GM12892 (cell line): ENCODE data around the gene CALU.

Experiments
- DNase-seq: peaks from one replicate; pipeline ENCODE4 v3.0.0; 2011; ENCODE audit not compliant: insufficient read length
- FAIRE-seq: peaks from 2 replicates; lab custom pipeline; 2011; peaks lifted over from hg19 to GRCh38; lab: Jason Lieb, UNC
- POLR2A ChIP-seq: IDR thresholded peaks from 2 replicates; pipeline ENCODE4 v1.6.1; 2011; ENCODE audit warnings: low read depth, low read length, control low read depth
- POLR2AphosphoS5 ChIP-seq: IDR thresholded peaks from 2 replicates; pipeline ENCODE4 v1.6.1; 2011; ENCODE audit warnings: low read depth, low read length, control low read depth
- TAF1 ChIP-seq: IDR thresholded peaks from 2 replicates; pipeline ENCODE4 v1.6.1; 2011; ENCODE audit warnings: low read depth, mild to moderate bottlenecking, control low read depth, low read length, borderline replicate concordance

The CALU gene

DNA sequence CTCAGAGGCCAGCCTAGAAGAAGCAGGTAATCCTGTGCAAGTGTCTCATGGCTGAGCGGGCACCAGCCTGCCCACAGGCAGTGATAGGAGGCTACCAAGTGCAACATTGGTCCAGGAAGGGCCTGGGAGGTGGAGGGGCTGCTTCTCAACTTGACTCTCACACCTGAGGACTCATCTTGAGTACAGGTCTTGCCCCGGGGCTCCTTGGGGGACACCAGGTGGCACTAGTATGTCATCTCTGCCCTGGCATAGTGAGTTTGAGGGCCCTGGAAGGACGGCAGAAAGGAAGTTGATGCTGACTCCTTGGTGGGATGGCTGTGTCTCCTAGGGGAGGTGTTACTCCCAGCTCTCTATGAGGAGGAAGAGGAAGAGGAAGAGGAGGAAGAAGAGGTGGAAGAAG lies 54.9 kb downstream of the CALU start:
- TF ChIP-seq POLR2A = no peak
- no peak for TF ChIP-seq POLR2AphosphoS5
- no peak for TF ChIP-seq TAF1
- no peak for DNase-seq
- FAIRE-seq = no peak

DNA sequence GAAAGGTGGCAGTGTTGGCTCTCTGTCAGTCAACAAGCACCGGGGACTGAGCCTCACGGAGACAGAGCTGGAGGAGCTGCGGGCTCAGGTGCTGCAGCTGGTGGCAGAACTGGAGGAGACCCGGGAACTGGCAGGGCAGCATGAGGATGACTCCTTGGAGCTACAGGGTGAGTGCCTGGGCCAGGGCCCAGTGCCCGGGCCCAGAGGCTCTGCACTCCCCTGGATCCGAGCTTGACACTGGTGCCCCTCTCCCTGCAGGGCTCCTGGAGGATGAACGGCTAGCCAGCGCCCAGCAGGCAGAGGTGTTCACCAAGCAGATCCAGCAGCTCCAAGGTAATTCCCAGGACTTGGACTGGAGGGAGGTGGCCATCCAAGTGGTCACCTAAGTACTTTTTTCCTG lies 55.3 kb downstream of the CALU start:
- no peak for TF ChIP-seq POLR2A
- TF ChIP-seq TAF1 = no peak
- TF ChIP-seq POLR2AphosphoS5 = no peak
- no peak for FAIRE-seq
- DNase-seq = no peak

DNA sequence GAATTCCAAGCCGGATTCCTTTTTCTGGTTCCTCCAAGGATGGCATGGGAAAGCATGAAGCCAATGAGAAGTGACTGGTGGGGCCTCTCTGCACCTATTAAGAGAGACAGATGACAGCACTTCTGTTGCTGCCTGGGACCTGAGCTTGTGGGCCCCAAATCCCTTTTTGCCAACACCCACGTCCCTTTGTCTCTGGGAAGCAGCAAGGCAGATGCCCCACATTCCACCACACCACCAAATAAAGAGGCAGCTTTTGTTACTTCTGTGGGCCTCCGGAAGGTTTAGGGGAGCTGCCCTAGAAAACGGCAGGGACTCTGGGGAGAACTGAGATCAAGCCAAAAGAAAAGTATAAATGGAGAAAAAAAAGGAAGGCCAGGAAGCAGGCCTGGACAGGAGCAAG lies 56.0 kb downstream of the CALU start:
- no peak for TF ChIP-seq POLR2AphosphoS5
- no peak for TF ChIP-seq POLR2A
- no peak for TF ChIP-seq TAF1
- DNase-seq = no peak
- FAIRE-seq = no peak

DNA sequence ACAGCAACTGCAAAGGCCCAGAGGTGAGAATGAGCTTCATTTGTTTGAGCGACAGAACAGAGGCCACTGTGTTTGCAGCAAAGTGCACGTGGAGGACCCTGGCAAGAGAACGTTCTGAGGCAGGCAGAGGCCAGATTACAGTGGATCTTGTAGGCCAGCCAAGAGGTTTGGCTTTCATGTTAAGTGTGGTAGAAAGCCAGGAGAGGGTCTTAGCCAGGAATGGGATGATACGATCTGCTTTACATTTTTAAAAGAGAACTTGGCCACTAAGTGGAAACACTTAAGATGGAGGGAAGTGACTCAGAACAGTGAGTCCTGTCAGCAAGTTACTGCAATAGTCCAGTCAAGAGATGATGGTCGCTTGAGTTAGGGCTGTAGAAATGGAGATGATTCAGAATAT lies 57.2 kb downstream of the CALU start:
- TF ChIP-seq TAF1 = no peak
- no peak for TF ChIP-seq POLR2A
- no peak for TF ChIP-seq POLR2AphosphoS5
- DNase-seq = no peak
- FAIRE-seq = no peak

DNA sequence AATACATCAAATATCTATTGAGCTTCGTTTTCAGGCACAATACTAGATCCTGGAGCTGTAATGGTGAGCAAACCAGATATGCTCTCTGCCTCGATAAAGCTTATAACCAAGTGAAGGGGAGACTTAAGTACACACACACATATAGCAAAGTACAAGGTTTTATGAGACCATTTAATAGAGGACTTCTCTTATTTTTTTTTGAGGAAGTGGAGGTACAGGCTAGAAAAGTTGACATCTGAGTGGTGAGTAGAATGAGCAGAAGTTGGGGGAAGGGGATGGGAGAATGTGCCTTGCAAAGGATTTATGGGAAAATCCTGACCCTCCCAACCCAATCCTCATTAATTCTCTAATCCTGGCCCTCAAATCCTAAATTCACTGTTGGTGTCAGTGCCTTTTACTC lies 60.3 kb downstream of the CALU start:
- DNase-seq (no peak), FAIRE-seq (no peak)
- TF ChIP-seq POLR2AphosphoS5 (no peak), TAF1 (no peak), POLR2A (no peak)

DNA sequence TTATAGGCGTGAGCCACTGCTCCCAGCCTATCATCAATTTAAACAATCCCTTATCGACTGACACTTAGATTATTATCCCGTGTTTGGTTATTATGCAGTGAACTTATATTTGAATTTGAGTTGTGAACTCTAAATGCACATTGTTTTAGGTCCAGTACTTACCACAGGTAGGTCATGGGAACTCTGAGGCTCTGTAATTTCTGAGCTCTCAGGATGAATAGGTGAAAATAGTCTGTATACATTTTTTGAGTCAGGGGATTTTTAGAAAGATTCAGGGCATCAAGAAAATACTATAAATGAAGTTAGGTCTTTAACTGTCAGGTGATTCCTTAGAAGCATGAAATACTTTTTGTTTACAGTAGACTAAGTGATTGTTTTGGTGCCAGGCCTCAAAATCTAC lies 61.4 kb downstream of the CALU start:
- DNase-seq = no peak
- no peak for FAIRE-seq
- TF ChIP-seq POLR2AphosphoS5 (no peak), TAF1 (no peak), POLR2A (no peak)

DNA sequence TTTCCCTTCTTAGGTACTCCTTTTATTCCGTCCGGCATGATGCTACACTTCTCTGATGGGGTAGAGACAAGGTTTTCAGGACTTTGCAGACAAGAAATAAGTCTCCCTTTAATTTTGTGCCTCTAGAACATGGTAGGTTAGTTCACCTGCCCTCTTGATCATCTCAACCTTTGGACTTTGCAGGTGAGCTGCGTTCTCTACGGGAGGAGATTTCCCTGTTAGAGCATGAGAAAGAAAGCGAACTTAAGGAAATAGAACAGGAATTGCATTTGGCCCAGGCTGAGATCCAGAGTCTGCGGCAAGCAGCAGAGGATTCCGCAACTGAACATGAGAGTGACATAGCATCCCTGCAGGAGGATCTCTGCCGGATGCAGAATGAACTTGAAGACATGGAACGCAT lies 61.8 kb downstream of the CALU start:
- no peak for TF ChIP-seq TAF1
- no peak for TF ChIP-seq POLR2AphosphoS5
- TF ChIP-seq POLR2A = no peak
- no peak for FAIRE-seq
- DNase-seq = no peak

DNA sequence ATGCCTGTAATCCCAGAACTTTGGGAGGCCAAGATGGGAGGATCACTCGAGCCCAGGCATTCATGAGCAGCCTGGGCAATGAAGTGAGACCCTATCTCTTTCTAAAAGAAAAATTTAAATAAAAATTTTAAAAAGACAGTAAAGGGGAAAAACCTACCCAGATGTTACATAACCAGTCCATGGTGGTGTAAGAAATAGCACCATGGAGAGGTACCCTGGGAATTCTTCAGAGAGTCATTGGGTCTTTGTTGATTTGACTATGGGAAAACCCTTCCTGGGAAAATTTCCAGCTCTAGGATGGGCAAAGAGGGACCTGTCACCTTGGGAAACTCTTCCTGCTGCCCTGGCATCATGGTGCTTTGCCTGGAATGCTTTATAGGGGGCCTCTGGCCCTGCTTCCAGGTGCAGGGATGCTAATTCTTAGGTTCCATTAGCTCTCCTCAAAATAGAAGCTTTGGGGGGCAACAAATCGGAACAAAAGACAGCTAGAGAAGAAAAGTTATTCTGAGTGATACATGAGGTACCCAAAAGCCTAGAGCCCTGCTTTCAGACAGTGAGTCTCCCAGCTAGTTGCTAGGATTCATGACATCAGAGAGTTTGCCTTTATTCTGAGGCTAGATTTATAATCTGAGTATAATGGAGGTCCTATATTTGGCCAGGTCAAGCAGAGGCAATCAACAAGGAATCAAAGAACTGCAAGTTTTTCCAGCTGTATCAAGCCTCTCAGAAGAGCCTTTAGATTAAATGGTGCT lies 62.7 kb downstream of the CALU start:
- TF ChIP-seq POLR2AphosphoS5 (no peak), POLR2A (no peak), TAF1 (no peak)
- FAIRE-seq (no peak), DNase-seq (no peak)

DNA sequence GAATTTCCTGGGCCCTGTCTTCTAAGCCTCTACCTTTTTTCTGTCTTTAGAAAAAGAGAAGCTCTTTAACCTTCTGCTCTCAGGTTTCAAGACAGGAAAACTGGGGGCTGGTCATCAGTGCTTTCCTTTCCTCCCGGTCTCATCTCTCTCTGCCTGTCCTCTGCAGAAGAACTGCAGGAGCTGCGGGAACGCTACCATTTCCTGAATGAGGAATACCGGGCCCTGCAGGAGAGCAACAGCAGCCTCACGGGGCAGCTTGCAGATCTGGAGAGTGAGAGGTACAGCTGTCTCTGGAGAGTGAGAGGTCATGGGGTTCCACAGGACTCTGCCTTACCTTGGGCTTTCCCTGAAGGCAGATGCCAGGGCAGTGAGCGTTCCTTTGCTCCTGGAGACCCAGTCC lies 65.3 kb downstream of the CALU start:
- TF ChIP-seq POLR2AphosphoS5 = no peak
- no peak for TF ChIP-seq TAF1
- no peak for TF ChIP-seq POLR2A
- FAIRE-seq (no peak), DNase-seq (no peak)

DNA sequence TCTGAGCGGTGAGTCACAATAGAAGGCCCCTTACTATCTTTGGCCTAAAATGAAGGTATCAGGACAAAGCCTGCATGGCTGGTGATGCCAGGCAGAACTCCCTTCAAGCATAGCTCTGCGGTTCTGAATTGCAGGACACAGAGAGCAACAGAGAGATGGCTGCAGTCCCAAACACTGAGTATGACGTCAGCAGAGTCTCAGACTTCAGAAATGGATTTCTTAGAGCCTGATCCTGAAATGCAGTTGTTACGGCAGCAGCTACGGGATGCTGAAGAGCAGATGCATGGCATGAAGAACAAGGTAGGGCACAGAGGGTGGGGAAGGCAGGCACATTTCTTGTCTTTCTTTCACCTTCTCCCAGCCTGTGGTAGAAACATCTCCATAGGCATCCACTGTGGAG lies 66.1 kb downstream of the CALU start:
- DNase-seq = no peak
- no peak for FAIRE-seq
- no peak for TF ChIP-seq TAF1
- TF ChIP-seq POLR2AphosphoS5 = no peak
- no peak for TF ChIP-seq POLR2A

DNA sequence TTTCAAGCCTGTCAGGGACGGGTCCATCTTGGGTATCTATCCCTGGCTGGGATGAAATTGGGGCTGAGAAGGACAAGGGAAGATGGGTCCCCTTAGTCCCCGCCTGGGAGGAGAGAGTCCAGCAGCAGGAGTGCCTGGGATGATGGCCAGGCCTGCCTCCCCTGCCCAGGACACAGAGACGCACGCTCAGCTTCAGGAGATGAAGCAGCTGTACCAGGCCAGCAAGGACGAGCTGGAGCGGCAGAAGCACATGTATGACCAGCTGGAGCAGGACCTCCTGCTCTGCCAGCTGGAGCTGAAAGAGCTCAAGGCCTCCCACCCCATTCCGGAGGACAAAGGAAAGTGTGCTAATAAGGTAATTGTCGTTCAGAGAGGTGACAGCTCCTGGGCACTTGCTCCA lies 68.0 kb downstream of the CALU start:
- FAIRE-seq (no peak), DNase-seq (no peak)
- TF ChIP-seq POLR2A (no peak), POLR2AphosphoS5 (no peak), TAF1 (no peak)

DNA sequence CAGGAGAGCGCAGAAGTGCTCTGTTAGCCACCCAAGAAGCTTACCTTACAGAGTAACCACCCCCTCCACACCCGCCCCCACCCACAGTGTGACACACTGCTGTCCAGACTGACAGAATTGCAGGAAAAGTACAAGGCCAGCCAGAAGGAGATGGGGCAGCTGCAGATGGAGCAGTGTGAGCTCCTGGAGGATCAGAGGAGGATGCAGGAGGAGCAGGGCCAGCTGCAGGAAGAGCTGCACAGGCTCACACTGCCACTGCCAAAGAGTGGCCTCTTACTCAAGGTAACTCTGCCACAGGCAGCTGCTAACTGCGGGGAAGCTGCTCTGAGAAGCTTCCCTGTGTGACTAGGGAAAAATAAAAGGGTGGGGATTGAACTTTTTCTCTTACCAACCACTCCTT lies 70.2 kb downstream of the CALU start:
- TF ChIP-seq POLR2A (no peak), TAF1 (no peak), POLR2AphosphoS5 (no peak)
- DNase-seq (no peak), FAIRE-seq (no peak)
